Activated naive CD8-positive, alpha-beta T cell treated with anti-CD3 and anti-CD28 coated beads for 36 hours (primary cell): ENCODE measurements around the gene TUBB2A. TPM values are rescaled to one million over a fixed set of nuclear protein-coding genes. Genes with fewer than 3 reads are reported as not detected.
A peak's percentile ranks its signal among the peaks of the same experiment; 100 is the strongest.
"Not testable (repeated sequence)": the region's sequence is repeated elsewhere in the genome, so short reads cannot be mapped to it uniquely, and the experiment has no call there.

Experiments used
- DNase-seq: peaks from one replicate; pipeline ENCODE4 v3.0.0; 2021
- H3K27ac Mint-ChIP-seq: one replicate; pipeline ENCODE4 v1.8.0; 2022; ENCODE audit warnings: mild to moderate bottlenecking, moderate library complexity, mixed read lengths
- H3K27me3 Mint-ChIP-seq: one replicate; pipeline ENCODE4 v1.8.0; 2022; ENCODE audit warnings: mild to moderate bottlenecking, mixed read lengths
- H3K36me3 Mint-ChIP-seq: one replicate; pipeline ENCODE4 v1.8.0; 2021; ENCODE audit warnings: mild to moderate bottlenecking, mixed read lengths
- H3K4me1 Mint-ChIP-seq: one replicate; pipeline ENCODE4 v1.8.0; 2021; ENCODE audit warnings: mixed read lengths
- H3K4me3 Mint-ChIP-seq: one replicate; pipeline ENCODE4 v1.8.0; 2022; ENCODE audit warnings: mild to moderate bottlenecking, moderate library complexity, mixed read lengths
- H3K9me3 Mint-ChIP-seq: one replicate; pipeline ENCODE4 v1.8.0; 2022; ENCODE audit warnings: mixed read lengths
- total RNA-seq, 2 experiments: library from RNA; stranded (reverse); gene quantifications; one replicate each; pipeline ENCODE4 v1.2.3, GENCODE V29; 2021

Gene TUBB2A
- 1 to 10 TPM; 1.8 to 2.0 TPM for total RNA-seq

- Mint-ChIP-seq H3K27me3 (peaks cover 13% of the 10 kb centered on the region), H3K4me3 (peak within 1 kb of the TSS; percentile 79), H3K4me1 (peaks cover 27% of the 10 kb centered on the region), H3K9me3 (peaks cover 7% of the 10 kb centered on the region), H3K36me3 (no peaks in the 10 kb centered on the region), H3K27ac (peak within 1 kb of the TSS; percentile 72)
- DNase-seq, result peak; percentile 87
These were observed at the start of gene TUBB2A for GRCh38 chr6:3157131-3157933. TSS of gene TUBB2A (minus strand) at chr6:3157544. CDS start at chr6:3157463, 81 bp downstream.

GRCh38 chr6:3206339-3207015, 49.1 kb upstream of the TUBB2A start:
- H3K36me3 Mint-ChIP-seq, result peaks cover 2% of the 10 kb centered on the region
- H3K4me3 Mint-ChIP-seq, result no peak overlapping the region

GRCh38 chr6:3205913-3206312, 48.6 kb upstream of the TUBB2A start:
- Mint-ChIP-seq H3K4me3 (no peak overlapping the region), H3K9me3 (peaks cover 12% of the 10 kb centered on the region), H3K36me3 (peaks cover 2% of the 10 kb centered on the region), H3K27me3 (peaks cover 25% of the 10 kb centered on the region), H3K27ac (no peak overlapping the region), H3K4me1 (peaks cover 23% of the 10 kb centered on the region)
- DNase-seq, result no peak

More at GRCh38 chr6:3206339-3207015, 49.1 kb upstream of the TUBB2A start:
- Mint-ChIP-seq H3K9me3 (peaks cover 12% of the 10 kb centered on the region), H3K27me3 (peaks cover 26% of the 10 kb centered on the region), H3K4me1 (peaks cover 23% of the 10 kb centered on the region), H3K27ac (no peak overlapping the region)
- no peak for DNase-seq

DNA sequence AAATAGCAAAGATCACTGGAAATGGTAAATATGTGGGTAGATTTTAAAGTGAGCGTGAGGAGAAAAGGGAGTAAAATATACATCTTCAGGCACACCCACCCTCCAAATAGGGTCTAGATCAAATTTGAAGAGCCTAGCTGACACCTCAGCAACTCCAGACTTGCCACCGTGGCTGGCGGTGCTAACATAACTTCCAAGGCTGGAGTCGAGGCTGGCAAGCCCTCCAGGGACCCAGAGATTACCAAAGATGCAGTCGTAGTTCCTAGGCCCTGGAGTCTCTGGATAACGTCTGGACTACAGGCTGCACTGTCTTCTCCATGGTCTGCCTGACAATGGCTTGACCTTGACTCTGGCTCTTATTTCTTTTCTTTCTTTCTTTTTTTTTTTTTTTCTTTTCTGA, 47.6 kb upstream of the TUBB2A start:
- Mint-ChIP-seq H3K36me3 (peaks cover 2% of the 10 kb centered on the region), H3K4me3 (no peak overlapping the region), H3K9me3 (peaks cover 12% of the 10 kb centered on the region), H3K27ac (no peak overlapping the region), H3K27me3 (peaks cover 15% of the 10 kb centered on the region), H3K4me1 (peaks cover 19% of the 10 kb centered on the region)
- no peak for DNase-seq

- Mint-ChIP-seq H3K4me1 (peaks cover 2% of the 10 kb centered on the region), H3K27me3 (peaks cover 15% of the 10 kb centered on the region), H3K4me3 (no peak overlapping the region), H3K36me3 (peaks cover 2% of the 10 kb centered on the region), H3K27ac (no peak overlapping the region), H3K9me3 (peaks cover 12% of the 10 kb centered on the region)
- no peak for DNase-seq
These were observed 45.8 kb upstream of the TUBB2A start for GRCh38 chr6:3202999-3203696.

DNA sequence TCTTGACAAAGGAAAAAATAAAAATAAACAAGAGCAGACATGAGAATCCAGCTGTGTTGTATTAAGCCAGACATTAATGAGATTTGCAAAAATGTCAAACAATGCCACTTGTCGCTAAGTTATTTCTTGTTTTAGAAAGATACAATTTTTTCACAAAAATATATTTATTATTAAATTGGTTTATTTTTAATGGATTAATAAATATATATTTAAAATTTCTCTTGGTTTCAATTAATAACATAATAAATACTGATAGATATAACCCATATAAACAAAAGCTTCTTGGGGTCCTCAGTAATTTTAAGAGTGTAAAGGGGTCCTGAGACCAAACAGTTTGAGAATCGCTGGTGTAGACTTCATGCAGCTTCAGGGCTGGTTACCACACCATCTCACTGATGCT, 44.0 kb upstream of the TUBB2A start:
- Mint-ChIP-seq H3K27me3 (peaks cover 4% of the 10 kb centered on the region), H3K27ac (no peak overlapping the region), H3K4me3 (no peak overlapping the region), H3K36me3 (peaks cover 2% of the 10 kb centered on the region), H3K4me1 (no peaks in the 10 kb centered on the region), H3K9me3 (peaks cover 12% of the 10 kb centered on the region)
- no peak for DNase-seq

- H3K27ac Mint-ChIP-seq, result no peak overlapping the region
- H3K36me3 Mint-ChIP-seq, result peaks cover 2% of the 10 kb centered on the region
- H3K4me3 Mint-ChIP-seq, result no peak overlapping the region
- no peaks in the 10 kb centered on the region for H3K4me1 Mint-ChIP-seq
- no peak for DNase-seq
- peaks cover 12% of the 10 kb centered on the region for H3K9me3 Mint-ChIP-seq
- H3K27me3 Mint-ChIP-seq, result no peaks in the 10 kb centered on the region
These were observed 43.3 kb upstream of the TUBB2A start for GRCh38 chr6:3200682-3201081.

GRCh38 chr6:3199382-3199781, 42.0 kb upstream of the TUBB2A start:
- no peaks in the 10 kb centered on the region for H3K27me3 Mint-ChIP-seq
- no peak overlapping the region for H3K4me3 Mint-ChIP-seq
- no peak overlapping the region for H3K27ac Mint-ChIP-seq
- H3K4me1 Mint-ChIP-seq, result no peaks in the 10 kb centered on the region
- DNase-seq, result no peak
- H3K36me3 Mint-ChIP-seq, result no peaks in the 10 kb centered on the region
- H3K9me3 Mint-ChIP-seq, result peaks cover 6% of the 10 kb centered on the region

- H3K36me3 Mint-ChIP-seq, H3K27ac Mint-ChIP-seq, H3K9me3 Mint-ChIP-seq, H3K4me3 Mint-ChIP-seq, H3K4me1 Mint-ChIP-seq, H3K27me3 Mint-ChIP-seq, DNase-seq: not testable (repeated sequence)
These were observed 40.4 kb upstream of the TUBB2A start for GRCh38 chr6:3197734-3198133.

DNA sequence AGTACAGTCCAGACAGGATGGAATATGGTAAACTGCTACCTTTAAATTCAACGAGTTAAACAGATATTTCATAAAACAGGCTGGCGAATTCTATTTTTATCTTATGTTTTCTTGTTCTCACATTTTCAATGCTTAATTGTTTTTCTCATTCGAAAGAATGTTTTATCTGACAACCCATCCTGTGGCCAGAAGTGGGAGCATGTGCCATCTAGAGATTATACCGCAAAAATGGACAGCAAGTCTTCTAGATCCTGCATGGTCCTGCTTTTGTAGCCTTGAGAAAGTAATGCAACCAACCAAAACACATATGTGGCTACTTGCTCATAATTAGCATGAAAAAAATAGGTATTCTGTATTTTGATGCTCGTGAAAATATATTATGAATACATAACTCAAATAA, 39.4 kb upstream of the TUBB2A start:
- no peaks in the 10 kb centered on the region for H3K4me1 Mint-ChIP-seq
- no peaks in the 10 kb centered on the region for H3K27me3 Mint-ChIP-seq
- no peaks in the 10 kb centered on the region for H3K9me3 Mint-ChIP-seq
- no peak for DNase-seq
- no peak overlapping the region for H3K4me3 Mint-ChIP-seq
- H3K36me3 Mint-ChIP-seq, result no peaks in the 10 kb centered on the region
- H3K27ac Mint-ChIP-seq, result no peak overlapping the region

GRCh38 chr6:3195695-3196497, 38.6 kb upstream of the TUBB2A start:
- Mint-ChIP-seq H3K36me3 (no peaks in the 10 kb centered on the region), H3K4me3 (no peak overlapping the region), H3K27ac (no peak overlapping the region), H3K27me3 (no peaks in the 10 kb centered on the region), H3K9me3 (no peaks in the 10 kb centered on the region), H3K4me1 (no peaks in the 10 kb centered on the region)
- DNase-seq, result no peak

- no peak for DNase-seq
These were observed 38.0 kb upstream of the TUBB2A start for GRCh38 chr6:3195420-3195694.

GRCh38 chr6:3194535-3195419, 37.4 kb upstream of the TUBB2A start:
- Mint-ChIP-seq H3K9me3 (no peaks in the 10 kb centered on the region), H3K27me3 (no peaks in the 10 kb centered on the region), H3K36me3 (no peaks in the 10 kb centered on the region), H3K4me3 (no peak overlapping the region), H3K27ac (no peak overlapping the region), H3K4me1 (no peaks in the 10 kb centered on the region)
- DNase-seq, result peak; percentile 14

More at GRCh38 chr6:3195420-3195694, 38.0 kb upstream of the TUBB2A start:
- H3K36me3 Mint-ChIP-seq, result no peaks in the 10 kb centered on the region
- H3K4me1 Mint-ChIP-seq, result no peaks in the 10 kb centered on the region
- H3K9me3 Mint-ChIP-seq, result no peaks in the 10 kb centered on the region
- no peaks in the 10 kb centered on the region for H3K27me3 Mint-ChIP-seq
- no peak overlapping the region for H3K4me3 Mint-ChIP-seq
- no peak overlapping the region for H3K27ac Mint-ChIP-seq
